Lower lobe of right lung (tissue), 2 donors: ENCODE results near the gene GBP4. TPM values are rescaled to one million over a fixed set of nuclear protein-coding genes. Genes with fewer than 3 reads are reported as not detected.

Experiments
- ATAC-seq, 2 donors: fragments of 200-7000 bp; cut with Tn5 transposase; one replicate each; pipeline ENCODE4 v1.9.1; 2020 to 2022; ENCODE audit warnings: mild to moderate bottlenecking in 2 of 2, moderate library complexity in 2 of 2
- DNase-seq: peaks from one replicate; pipeline ENCODE4 v3.0.0-alpha.2; 2020
- H3K27ac ChIP-seq: fragments of 200-600 bp; one replicate; pipeline ENCODE4 v1.8.0; 2022
- H3K27me3 ChIP-seq: fragments of 200-600 bp; one replicate; pipeline ENCODE4 v1.8.0; 2022; ENCODE audit warnings: low read depth
- H3K36me3 ChIP-seq: fragments of 200-600 bp; one replicate; pipeline ENCODE4 v1.8.0; 2022; ENCODE audit warnings: mild to moderate bottlenecking
- H3K4me1 ChIP-seq: fragments of 200-600 bp; one replicate; pipeline ENCODE4 v1.8.0; 2022
- H3K4me3 ChIP-seq: fragments of 200-600 bp; one replicate; pipeline ENCODE4 v1.8.0; 2022; ENCODE audit warnings: mild to moderate bottlenecking
- H3K9me3 ChIP-seq: fragments of 200-600 bp; one replicate; pipeline ENCODE4 v1.8.0; 2022
- intact Hi-C: fragments of 100-400 bp; cut with DNase I; formaldehyde crosslinking; loops from one replicate; pipeline ENCODE4 v1.11.0; 2022
- total RNA-seq: library from RNA; stranded (reverse); fragmentation: NEBNext Ultra II Directional; extraction: Animal tissue kit (Norgen Biotek cat#: 25700); gene quantifications from one replicate; pipeline ENCODE4 v1.2.1, GENCODE V29; 2021
- TF ChIP-seq, protein P1 (sequence below): fragments of 200-600 bp; IDR thresholded peaks from one replicate; pipeline ENCODE4 v1.8.0; 2022; ENCODE audit warnings: antibody characterized with exemption, mild to moderate bottlenecking
- donor health status: DM: no; HTN: yes; CAD: no; lungs with severe emphysema.

The GBP4 gene
- total RNA-seq, 1 donor from 2014 or later = 41.0 TPM

DNA sequence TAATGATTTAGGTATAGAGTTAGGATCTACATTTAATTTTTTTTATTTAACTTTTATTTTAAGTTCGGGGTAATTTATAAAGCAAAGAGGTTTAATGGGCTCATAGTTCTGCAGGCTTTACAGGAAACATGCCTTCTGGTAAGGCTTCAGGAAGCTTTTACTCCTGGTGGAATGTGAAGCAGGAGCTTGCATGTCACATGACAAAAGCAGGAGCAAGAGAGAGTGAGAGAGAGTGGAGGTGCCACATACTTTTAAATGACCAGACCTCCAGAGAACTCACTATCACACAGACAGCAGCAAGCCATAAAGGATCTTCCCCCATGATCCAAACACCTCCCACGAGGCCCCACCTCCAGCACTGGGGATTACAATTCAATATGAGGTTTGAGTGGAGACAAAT, 55.3 kb downstream of the GBP4 start:
- H3K4me3 ChIP-seq = no peak overlapping the region
- no peak for ATAC-seq
- no peaks in the 10 kb centered on the region for H3K9me3 ChIP-seq
- TF ChIP-seq, protein P1, sequence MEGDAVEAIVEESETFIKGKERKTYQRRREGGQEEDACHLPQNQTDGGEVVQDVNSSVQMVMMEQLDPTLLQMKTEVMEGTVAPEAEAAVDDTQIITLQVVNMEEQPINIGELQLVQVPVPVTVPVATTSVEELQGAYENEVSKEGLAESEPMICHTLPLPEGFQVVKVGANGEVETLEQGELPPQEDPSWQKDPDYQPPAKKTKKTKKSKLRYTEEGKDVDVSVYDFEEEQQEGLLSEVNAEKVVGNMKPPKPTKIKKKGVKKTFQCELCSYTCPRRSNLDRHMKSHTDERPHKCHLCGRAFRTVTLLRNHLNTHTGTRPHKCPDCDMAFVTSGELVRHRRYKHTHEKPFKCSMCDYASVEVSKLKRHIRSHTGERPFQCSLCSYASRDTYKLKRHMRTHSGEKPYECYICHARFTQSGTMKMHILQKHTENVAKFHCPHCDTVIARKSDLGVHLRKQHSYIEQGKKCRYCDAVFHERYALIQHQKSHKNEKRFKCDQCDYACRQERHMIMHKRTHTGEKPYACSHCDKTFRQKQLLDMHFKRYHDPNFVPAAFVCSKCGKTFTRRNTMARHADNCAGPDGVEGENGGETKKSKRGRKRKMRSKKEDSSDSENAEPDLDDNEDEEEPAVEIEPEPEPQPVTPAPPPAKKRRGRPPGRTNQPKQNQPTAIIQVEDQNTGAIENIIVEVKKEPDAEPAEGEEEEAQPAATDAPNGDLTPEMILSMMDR = no peak
- no peak overlapping the region for H3K27ac ChIP-seq
- no peaks in the 10 kb centered on the region for H3K27me3 ChIP-seq
- H3K4me1 ChIP-seq = no peaks in the 10 kb centered on the region
- intact Hi-C loops = no loop called here
- H3K36me3 ChIP-seq = no peaks in the 10 kb centered on the region
- DNase-seq = no peak

DNA sequence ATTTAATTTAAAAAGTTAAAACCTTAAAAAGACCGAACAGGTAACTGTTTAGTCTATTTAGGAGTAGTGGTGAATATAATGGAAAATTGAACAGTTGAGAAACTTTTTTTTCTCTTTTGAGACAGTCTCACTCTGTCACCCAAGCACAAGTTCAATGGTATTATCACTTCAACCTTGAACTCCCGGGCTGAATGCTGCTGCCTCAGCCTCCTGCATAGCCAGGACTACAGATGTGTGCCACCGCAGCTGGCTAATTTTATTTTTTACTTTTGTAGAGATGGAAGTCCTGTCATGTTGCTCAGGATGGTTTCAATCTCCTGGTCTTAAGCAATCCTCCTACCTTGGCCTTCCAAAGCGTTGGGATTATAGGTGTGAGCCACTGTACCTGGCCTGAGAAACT, 56.6 kb downstream of the GBP4 start:
- Histone ChIP-seq H3K4me1 (no peaks in the 10 kb centered on the region), H3K4me3 (no peak overlapping the region), H3K36me3 (no peaks in the 10 kb centered on the region), H3K27me3 (no peaks in the 10 kb centered on the region), H3K9me3 (no peaks in the 10 kb centered on the region), H3K27ac (no peak overlapping the region)
- no peak for DNase-seq
- intact Hi-C loops = no loop called here
- TF ChIP-seq, protein P1 = no peak
- ATAC-seq = no peak

DNA sequence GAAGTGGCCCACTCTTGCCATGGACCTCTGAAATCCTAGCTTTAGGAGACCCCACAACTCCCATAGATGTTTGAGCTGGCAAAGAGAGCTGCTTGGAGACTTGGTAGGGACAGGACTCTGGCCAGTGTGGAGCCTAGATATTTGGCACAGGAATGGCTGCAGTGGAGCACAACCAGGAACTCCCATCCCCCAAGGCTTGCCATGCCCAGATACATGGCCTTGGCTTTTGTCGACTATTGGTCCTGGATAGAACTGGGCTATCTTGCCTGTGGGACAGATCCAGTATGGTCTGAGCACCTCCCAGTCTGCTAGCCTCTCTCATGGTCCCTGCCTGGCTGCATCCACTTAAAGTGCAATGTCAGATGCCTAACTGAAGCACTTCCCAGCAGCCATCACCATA, 65.0 kb downstream of the GBP4 start:
- Histone ChIP-seq H3K4me1 (peaks cover 16% of the 10 kb centered on the region), H3K36me3 (no peaks in the 10 kb centered on the region), H3K27me3 (no peaks in the 10 kb centered on the region), H3K9me3 (no peaks in the 10 kb centered on the region), H3K4me3 (no peak overlapping the region), H3K27ac (no peak overlapping the region)
- ATAC-seq (no peak), DNase-seq (no peak)
- intact Hi-C loops = no loop called here
- TF ChIP-seq, protein P1 = no peak

Other genes with a start within 250 kb of the GBP4 start
- 20.6 TPM for gene KYAT3, start 206.3 kb downstream of the GBP4 start, total RNA-seq
- gene RBMXL1, start 206.3 kb downstream of the GBP4 start, total RNA-seq = 19.6 TPM
- 60.2 TPM for gene GBP3, start 176.1 kb downstream of the GBP4 start, total RNA-seq
- 54.2 TPM for gene GBP1, start 133.7 kb downstream of the GBP4 start, total RNA-seq
- 48.8 TPM for gene GBP2, start 72.8 kb downstream of the GBP4 start, total RNA-seq
- not detected for gene GBP7, start 22.9 kb downstream of the GBP4 start, total RNA-seq
- gene GBP5, start 73.9 kb upstream of the GBP4 start, total RNA-seq = 9.6 TPM
- 0.68 TPM for gene GBP6, start 165.1 kb upstream of the GBP4 start, total RNA-seq